Muscle of leg (tissue), 11 donors: ENCODE results near the gene NUCB1. TPM values are rescaled to one million over a fixed set of nuclear protein-coding genes. Genes with fewer than 3 reads are reported as not detected.
"Not testable (repeated sequence)": the region's sequence is repeated elsewhere in the genome, so short reads cannot be mapped to it uniquely, and the experiment has no call there.

Experiments
- DNase-seq: peaks from one replicate; pipeline ENCODE4 v3.0.0; 2013
- H3K27ac ChIP-seq: one replicate; pipeline ENCODE4 v1.5.1; 2013; ENCODE audit warnings: mild to moderate bottlenecking, low read length, control low read depth
- H3K27me3 ChIP-seq: one replicate; pipeline ENCODE4 v1.6.1; 2013; ENCODE audit warnings: low read length; ENCODE audit not compliant: control insufficient read depth, insufficient read depth
- H3K36me3 ChIP-seq: one replicate; pipeline ENCODE4 v1.6.1; 2013; ENCODE audit warnings: low read length; ENCODE audit not compliant: control insufficient read depth, insufficient read depth
- H3K4me1 ChIP-seq: one replicate; pipeline ENCODE4 v1.6.1; 2013; ENCODE audit warnings: low read length; ENCODE audit not compliant: control insufficient read depth, insufficient read depth
- H3K4me3 ChIP-seq: one replicate; pipeline ENCODE4 v1.5.1; 2013; ENCODE audit warnings: low read length, control low read depth
- H3K9me3 ChIP-seq: replicated peaks from 2 replicates; pipeline ENCODE4 v1.6.1; 2013; ENCODE audit warnings: low read depth, low read length; ENCODE audit not compliant: control insufficient read depth
- WGBS: methylation state at CpG from one replicate; pipeline ENCODE4 v1.1.5; 2013; ENCODE audit warnings: missing lambda C conversion rate; ENCODE audit not compliant: insufficient coverage; 5-methylcytosine and 5-hydroxymethylcytosine counted together
- polyA plus RNA-seq, 8 donors: library from polyadenylated mRNA; unstranded; fragments of 120-200 nt; gene quantifications; one replicate each; pipeline versions ENCODE4 v1.2.1 to v1.2.3, GENCODE V29; 2013; ENCODE audit warnings: inconsistent platforms in 1 of 8, low replicate concordance in 1 of 8; ENCODE audit not compliant: insufficient read length in 8 of 8, insufficient read depth in 1 of 8
- total RNA-seq: library from RNA; stranded (reverse); fragments of 120-200 nt; gene quantifications from one replicate; pipeline ENCODE4 v1.2.4, GENCODE V29; 2013

The NUCB1 gene
- total and polyA plus RNA-seq, 9 donors, result 97.3 to 216 (median 175) TPM

GRCh38 chr19:48862827-48863226, 37.3 kb upstream of the NUCB1 start:
- Histone ChIP-seq H3K4me1 (peaks cover 18% of the 10 kb centered on the region), H3K36me3 (peaks cover 46% of the 10 kb centered on the region), H3K4me3 (no peak overlapping the region), H3K9me3 (no peaks in the 10 kb centered on the region), H3K27me3 (no peaks in the 10 kb centered on the region), H3K27ac (no peak overlapping the region)
- WGBS, result 60% methylated on average over 1 of the region's 7 CpGs
- peak; percentile 36 for DNase-seq

GRCh38 chr19:48866692-48867091, 33.4 kb upstream of the NUCB1 start:
- 44% methylated on average over 2 of the region's 6 CpGs for WGBS
- peaks cover 25% of the 10 kb centered on the region for H3K36me3 ChIP-seq
- no peak overlapping the region for H3K4me3 ChIP-seq
- H3K9me3 ChIP-seq, result no peaks in the 10 kb centered on the region
- peaks cover 27% of the 10 kb centered on the region for H3K4me1 ChIP-seq
- H3K27me3 ChIP-seq, result no peaks in the 10 kb centered on the region
- H3K27ac ChIP-seq, result peak overlapping the region; percentile 94
- no peak for DNase-seq

GRCh38 chr19:48867123-48867745, 32.9 kb upstream of the NUCB1 start:
- H3K36me3 ChIP-seq, result peaks cover 23% of the 10 kb centered on the region
- peak overlapping the region; percentile 94 for H3K27ac ChIP-seq
- WGBS, result 20% methylated on average over 10 of the region's 14 CpGs
- no peaks in the 10 kb centered on the region for H3K9me3 ChIP-seq
- H3K4me1 ChIP-seq, result peaks cover 30% of the 10 kb centered on the region
- no peaks in the 10 kb centered on the region for H3K27me3 ChIP-seq
- DNase-seq, result peak; percentile 89
- H3K4me3 ChIP-seq, result peak overlapping the region; percentile 54

GRCh38 chr19:48867746-48868113, 32.4 kb upstream of the NUCB1 start:
- Histone ChIP-seq H3K36me3 (peaks cover 21% of the 10 kb centered on the region), H3K4me3 (peak overlapping the region; percentile 54), H3K9me3 (no peaks in the 10 kb centered on the region), H3K27ac (peak overlapping the region; percentile 94), H3K4me1 (peaks cover 30% of the 10 kb centered on the region), H3K27me3 (no peaks in the 10 kb centered on the region)
- DNase-seq, result peak; percentile 61
- 27% methylated on average over 5 of the region's 7 CpGs for WGBS

DNA sequence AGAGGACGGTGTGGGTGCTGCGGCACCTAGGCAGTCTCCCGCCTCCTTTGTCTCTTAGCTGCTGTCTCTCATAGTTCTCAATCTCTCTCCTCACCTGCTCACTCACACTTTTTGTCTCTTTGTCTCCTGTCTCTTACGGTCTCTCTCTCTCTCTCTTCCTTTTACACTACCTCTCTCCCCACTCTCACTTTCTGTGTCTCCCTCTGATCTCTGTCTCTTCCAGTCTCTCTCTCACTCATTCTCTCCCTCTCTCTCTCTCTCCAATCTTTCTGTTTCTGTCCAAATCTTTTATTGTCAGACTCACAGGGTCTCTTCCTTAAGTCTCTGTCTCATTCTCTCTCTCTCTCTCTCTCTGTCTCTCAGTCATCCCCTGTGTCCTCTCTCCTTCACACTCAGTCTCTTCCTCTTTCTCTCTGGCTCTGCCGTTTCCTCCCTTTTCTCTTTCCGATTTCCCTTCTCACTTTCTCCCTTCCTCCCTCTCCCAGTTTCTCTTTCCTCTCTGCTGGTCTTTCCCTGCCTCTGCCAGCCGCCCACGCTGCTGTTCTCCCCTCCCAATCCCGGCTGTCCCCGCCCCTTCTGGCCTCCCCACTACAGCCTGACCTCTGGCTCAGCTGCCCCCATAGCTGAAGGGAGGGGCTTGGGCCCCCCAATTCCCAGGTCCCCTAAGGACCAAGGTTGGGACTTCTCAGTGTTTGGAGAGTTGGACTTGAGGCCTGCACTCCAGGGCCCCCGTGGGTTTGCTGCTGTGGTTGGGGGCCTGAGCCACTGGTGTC, 31.8 kb upstream of the NUCB1 start, which contains the start of gene PLEKHA4:
Gene PLEKHA4 (minus strand): TSS at position 504 of the 773 bp plus-strand sequence. CDS start 997 bp downstream, outside the sequence.
- Histone ChIP-seq H3K9me3 (no peaks in the 10 kb centered on the region), H3K36me3 (peaks cover 22% of the 10 kb centered on the region), H3K27ac (peak within 1 kb of the TSS; percentile 94), H3K4me1 (peaks cover 33% of the 10 kb centered on the region), H3K27me3 (no peaks in the 10 kb centered on the region), H3K4me3 (peak within 1 kb of the TSS; percentile 54)
- WGBS, result 15% methylated on average over 9 of the region's 11 CpGs
- DNase-seq, result peak; percentile 91

GRCh38 chr19:48870048-48870447, 30.1 kb upstream of the NUCB1 start:
- Histone ChIP-seq H3K27ac (no peak overlapping the region), H3K36me3 (peaks cover 25% of the 10 kb centered on the region), H3K4me3 (no peak overlapping the region), H3K9me3 (no peaks in the 10 kb centered on the region), H3K4me1 (peaks cover 50% of the 10 kb centered on the region), H3K27me3 (no peaks in the 10 kb centered on the region)
- 90% methylated on average over 7 of the region's 9 CpGs for WGBS
- DNase-seq, result no peak

GRCh38 chr19:48871471-48872181, 28.5 kb upstream of the NUCB1 start:
- not testable (repeated sequence) for H3K27me3 ChIP-seq, H3K9me3 ChIP-seq, H3K4me3 ChIP-seq, DNase-seq
- H3K4me1 ChIP-seq, result peaks cover 63% of the 10 kb centered on the region
- no CpG with 5 or more reads among the region's 31 CpGs for WGBS
- H3K36me3 ChIP-seq, result peaks cover 36% of the 10 kb centered on the region
- H3K27ac ChIP-seq, result peak overlapping the region; percentile 79

DNA sequence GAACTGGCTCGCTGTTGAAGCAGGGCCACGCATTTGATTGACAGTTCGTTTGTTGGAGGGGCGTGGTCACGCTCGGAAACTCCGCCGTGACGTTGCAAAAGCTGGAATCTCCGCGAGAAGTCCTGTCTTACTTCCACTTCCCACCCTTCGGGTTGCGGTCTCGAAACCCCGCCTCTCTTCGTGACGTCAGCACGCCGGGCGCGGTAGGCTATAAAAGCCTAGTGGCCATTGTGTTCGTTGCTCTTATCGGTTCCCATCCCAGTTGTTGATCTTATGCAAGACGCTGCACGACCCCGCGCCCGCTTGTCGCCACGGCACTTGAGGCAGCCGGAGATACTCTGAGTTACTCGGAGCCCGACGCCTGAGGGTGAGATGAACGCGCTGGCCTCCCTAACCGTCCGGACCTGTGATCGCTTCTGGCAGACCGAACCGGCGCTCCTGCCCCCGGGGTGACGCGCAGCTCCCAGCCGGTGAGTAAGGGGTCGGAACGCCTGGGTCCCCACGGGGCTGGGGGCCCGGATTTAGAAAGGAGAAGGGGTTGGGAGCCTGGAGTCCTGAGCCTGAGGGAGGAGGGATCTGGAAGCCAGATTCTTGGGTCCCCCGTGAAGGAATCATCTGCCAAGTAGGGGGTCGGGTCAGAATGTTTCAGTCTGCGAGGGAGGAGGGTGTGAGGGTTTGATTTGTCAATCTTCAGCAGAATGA, 27.8 kb upstream of the NUCB1 start, which contains the start of gene PPP1R15A:
Gene PPP1R15A (plus strand): TSS at position 240 of the 702 bp plus-strand sequence. CDS start 813 bp downstream, outside the sequence.
- H3K27ac ChIP-seq, result peak within 1 kb of the TSS; percentile 99
- peaks cover 41% of the 10 kb centered on the region for H3K36me3 ChIP-seq
- peak; percentile 99 for DNase-seq
- no peaks in the 10 kb centered on the region for H3K27me3 ChIP-seq
- WGBS, result under 1% methylated on average over 53 of the region's 53 CpGs
- peaks cover 56% of the 10 kb centered on the region for H3K4me1 ChIP-seq
- H3K4me3 ChIP-seq, result peak within 1 kb of the TSS; percentile 75
- H3K9me3 ChIP-seq, result no peaks in the 10 kb centered on the region

DNA sequence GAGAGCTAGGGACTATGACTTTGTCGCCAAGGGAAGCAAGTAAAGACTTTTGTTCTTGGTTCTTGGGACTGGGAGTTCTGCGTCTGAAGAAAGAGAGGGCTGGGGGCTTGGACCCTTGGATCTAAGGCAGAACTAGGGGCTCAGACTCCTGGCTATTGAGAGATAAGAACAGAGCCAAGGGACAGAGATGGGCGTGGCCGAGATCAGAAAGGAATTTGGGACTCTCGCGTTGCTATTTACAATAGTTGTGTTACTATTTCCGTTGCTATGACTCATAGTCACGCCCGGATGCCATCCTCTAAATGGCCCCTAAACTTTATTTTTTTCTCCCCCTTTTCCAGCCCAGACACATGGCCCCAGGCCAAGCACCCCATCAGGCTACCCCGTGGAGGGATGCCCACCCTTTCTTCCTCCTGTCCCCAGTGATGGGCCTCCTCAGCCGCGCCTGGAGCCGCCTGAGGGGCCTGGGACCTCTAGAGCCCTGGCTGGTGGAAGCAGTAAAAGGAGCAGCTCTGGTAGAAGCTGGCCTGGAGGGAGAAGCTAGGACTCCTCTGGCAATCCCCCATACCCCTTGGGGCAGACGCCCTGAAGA, 27.1 kb upstream of the NUCB1 start:
- H3K27ac ChIP-seq, result peak overlapping the region; percentile 99
- DNase-seq, result peak; percentile 97
- H3K9me3 ChIP-seq, result no peaks in the 10 kb centered on the region
- peaks cover 47% of the 10 kb centered on the region for H3K36me3 ChIP-seq
- no peaks in the 10 kb centered on the region for H3K27me3 ChIP-seq
- peaks cover 50% of the 10 kb centered on the region for H3K4me1 ChIP-seq
- H3K4me3 ChIP-seq, result peak overlapping the region; percentile 75
- 2% methylated on average over 4 of the region's 14 CpGs for WGBS
